SK-N-SH treated with all-trans-retinoic acid at 6 μM for 48 hours (cell line): Measurements from ENCODE around the gene PPP1R18.

Experiments
- ARNTL ChIP-seq: fragments of 450-650 bp; formaldehyde crosslinking; IDR thresholded peaks from 2 replicates; pipeline ENCODE4 v1.5.0; 2020; ENCODE audit warnings: low read depth, mild to moderate bottlenecking, moderate library complexity, borderline replicate concordance
- BACH2 ChIP-seq: fragments of 250-450 bp; sonication (Bioruptor Pico); IDR thresholded peaks from 2 replicates; pipeline ENCODE4 v1.9.0; 2021; ENCODE audit warnings: mild to moderate bottlenecking, borderline replicate concordance
- OSR1 ChIP-seq: fragments of 250-450 bp; sonication (Bioruptor Pico); IDR thresholded peaks from 2 replicates; pipeline ENCODE4 v1.8.0; 2022; ENCODE audit warnings: moderate library complexity, mild to moderate bottlenecking, inconsistent platforms
- POU6F1 ChIP-seq: fragments of 250-450 bp; sonication (Bioruptor Pico); IDR thresholded peaks from 2 replicates; pipeline ENCODE4 v1.8.0; 2021; ENCODE audit warnings: low read depth, mild to moderate bottlenecking, moderate library complexity, borderline replicate concordance
- TCF4 ChIP-seq: fragments of 250-450 bp; sonication (Bioruptor Pico); IDR thresholded peaks from 2 replicates; pipeline ENCODE4 v1.8.0; 2021; ENCODE audit warnings: mild to moderate bottlenecking, moderate library complexity, borderline replicate concordance
- ZFP3 ChIP-seq: fragments of 250-450 bp; sonication (Bioruptor Pico); IDR thresholded peaks from 2 replicates; pipeline ENCODE4 v1.5.0; 2020; ENCODE audit warnings: mild to moderate bottlenecking, moderate library complexity

- TF ChIP-seq OSR1 (CRISPR knock-in tag) (no peak), ZFP3 (no peak), TCF4 (CRISPR knock-in tag) (no peak), ARNTL (no peak), BACH2 (CRISPR knock-in tag) (no peak), POU6F1 (CRISPR knock-in tag) (no peak)
Observed at GRCh38 chr6:30714263-30714662, 27.8 kb upstream of the PPP1R18 start.
